SK-N-SH treated with all-trans-retinoic acid at 6 μM for 48 hours (cell line): ENCODE measurements around the gene SLC49A3.

Experiments
- ATAC-seq: fragments of 200-7000 bp; cut with Tn5 transposase; 3 replicates; pipeline ENCODE4 v1.9.1; 2020; ENCODE audit warnings: mild to moderate bottlenecking, moderate library complexity
- BACH2 ChIP-seq: fragments of 250-450 bp; sonication (Bioruptor Pico); IDR thresholded peaks from 2 replicates; pipeline ENCODE4 v1.9.0; 2021; ENCODE audit warnings: mild to moderate bottlenecking, borderline replicate concordance
- CSDC2 ChIP-seq: fragments of 250-450 bp; sonication (Bioruptor Pico); IDR thresholded peaks from 2 replicates; pipeline ENCODE4 v1.5.0; 2020; ENCODE audit warnings: mild to moderate bottlenecking, moderate library complexity
- ESRRG ChIP-seq: fragments of 250-450 bp; sonication (Bioruptor Pico); IDR thresholded peaks from 2 replicates; pipeline ENCODE4 v1.6.1; 2021; ENCODE audit warnings: mild to moderate bottlenecking
- GLIS3 ChIP-seq: fragments of 250-450 bp; sonication (Bioruptor Pico); IDR thresholded peaks from 2 replicates; pipeline ENCODE4 v1.5.0; 2020; ENCODE audit warnings: mild to moderate bottlenecking, moderate library complexity
- ISL1 ChIP-seq: fragments of 250-450 bp; sonication (Bioruptor Pico); IDR thresholded peaks from 2 replicates; pipeline ENCODE4 v2.1.2; 2022; ENCODE audit warnings: mild to moderate bottlenecking, moderate library complexity
- OSR1 ChIP-seq: fragments of 250-450 bp; sonication (Bioruptor Pico); IDR thresholded peaks from 2 replicates; pipeline ENCODE4 v1.8.0; 2022; ENCODE audit warnings: moderate library complexity, mild to moderate bottlenecking, inconsistent platforms
- PPARA ChIP-seq: fragments of 250-450 bp; sonication (Bioruptor Pico); IDR thresholded peaks from 2 replicates; pipeline ENCODE4 v1.5.0; 2020; ENCODE audit warnings: mild to moderate bottlenecking, borderline replicate concordance
- SNAI2 ChIP-seq: fragments of 250-450 bp; sonication (Bioruptor Pico); IDR thresholded peaks from 2 replicates; pipeline ENCODE4 v1.5.0; 2020; ENCODE audit warnings: mild to moderate bottlenecking, moderate library complexity
- TCF4 ChIP-seq: fragments of 250-450 bp; sonication (Bioruptor Pico); IDR thresholded peaks from 2 replicates; pipeline ENCODE4 v1.8.0; 2021; ENCODE audit warnings: mild to moderate bottlenecking, moderate library complexity, borderline replicate concordance
- TOX ChIP-seq: fragments of 250-450 bp; sonication (Bioruptor Pico); IDR thresholded peaks from 2 replicates; pipeline ENCODE4 v1.8.0; 2021; ENCODE audit warnings: mild to moderate bottlenecking, moderate library complexity, borderline replicate concordance
- ZC3H10 ChIP-seq: fragments of 250-450 bp; sonication (Bioruptor Pico); IDR thresholded peaks from 2 replicates; pipeline ENCODE4 v1.5.1; 2021; ENCODE audit warnings: mild to moderate bottlenecking, moderate library complexity
- ZFP3 ChIP-seq: fragments of 250-450 bp; sonication (Bioruptor Pico); IDR thresholded peaks from 2 replicates; pipeline ENCODE4 v1.5.0; 2020; ENCODE audit warnings: mild to moderate bottlenecking, moderate library complexity
- ZFP30 ChIP-seq: fragments of 450-650 bp; formaldehyde crosslinking; IDR thresholded peaks from 2 replicates; pipeline ENCODE4 v1.5.0; 2022; ENCODE audit warnings: mild to moderate bottlenecking, moderate library complexity
- ZNF565 ChIP-seq: fragments of 450-650 bp; formaldehyde crosslinking; conservative IDR thresholded peaks from 2 replicates; pipeline ENCODE4 v1.5.0; 2020; ENCODE audit warnings: low read depth, mild to moderate bottlenecking, moderate library complexity
- ZNF70 ChIP-seq: fragments of 450-650 bp; formaldehyde crosslinking; IDR thresholded peaks from 2 replicates; pipeline ENCODE4 v1.5.0; 2020; ENCODE audit warnings: mild to moderate bottlenecking, moderate library complexity
- ZNF8 ChIP-seq: fragments of 450-650 bp; formaldehyde crosslinking; IDR thresholded peaks from 2 replicates; pipeline ENCODE4 v1.5.0; 2020; ENCODE audit warnings: mild to moderate bottlenecking, moderate library complexity
- TF ChIP-seq, protein P1 (sequence below): fragments of 250-450 bp; sonication (Bioruptor Pico); IDR thresholded peaks from 2 replicates; pipeline ENCODE4 v1.8.0; 2020; ENCODE audit warnings: mild to moderate bottlenecking, moderate library complexity, borderline replicate concordance
- TF ChIP-seq, protein P2 (sequence below): fragments of 250-450 bp; sonication (Bioruptor Pico); IDR thresholded peaks from 2 replicates; pipeline ENCODE4 v1.5.0; 2020; ENCODE audit warnings: mild to moderate bottlenecking, moderate library complexity
- TF ChIP-seq, protein P3 (sequence below): fragments of 250-450 bp; sonication (Bioruptor Pico); IDR thresholded peaks from 2 replicates; pipeline ENCODE4 v1.5.1; 2021; ENCODE audit warnings: mild to moderate bottlenecking, moderate library complexity
- TF ChIP-seq, protein P4 (sequence below): fragments of 250-450 bp; sonication (Bioruptor Pico); IDR thresholded peaks from 2 replicates; pipeline ENCODE4 v1.8.0; 2021; ENCODE audit warnings: low read depth, mild to moderate bottlenecking, moderate library complexity, borderline replicate concordance

SLC49A3 gene

DNA sequence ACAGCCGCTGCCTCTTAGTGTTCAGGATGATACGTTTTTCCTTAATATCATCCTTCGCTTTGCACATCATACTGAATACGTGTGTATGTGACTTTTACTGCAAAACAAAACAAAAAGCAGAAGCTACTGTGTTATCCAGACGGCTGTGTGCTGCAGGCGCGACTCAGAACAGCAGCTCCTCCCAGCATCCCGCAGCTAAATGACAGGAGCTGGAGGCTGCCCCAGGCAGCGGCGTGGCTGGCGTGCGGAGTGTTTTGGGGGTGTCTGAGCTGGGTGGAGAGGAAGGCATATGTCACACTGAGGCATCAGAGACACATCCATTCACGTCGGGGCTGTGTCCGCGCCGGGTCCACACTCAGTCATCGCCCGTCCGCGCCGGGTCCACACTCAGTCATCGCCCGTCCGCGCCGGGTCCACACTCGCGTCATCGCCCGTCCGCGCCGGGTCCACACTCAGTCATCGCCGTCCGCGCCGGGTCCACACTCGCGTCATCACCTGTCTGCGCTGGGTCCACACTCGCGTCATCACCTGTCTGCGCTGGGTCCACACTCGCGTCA lies 33.3 kb upstream of the SLC49A3 start (continued):
- TF ChIP-seq, protein P1, sequence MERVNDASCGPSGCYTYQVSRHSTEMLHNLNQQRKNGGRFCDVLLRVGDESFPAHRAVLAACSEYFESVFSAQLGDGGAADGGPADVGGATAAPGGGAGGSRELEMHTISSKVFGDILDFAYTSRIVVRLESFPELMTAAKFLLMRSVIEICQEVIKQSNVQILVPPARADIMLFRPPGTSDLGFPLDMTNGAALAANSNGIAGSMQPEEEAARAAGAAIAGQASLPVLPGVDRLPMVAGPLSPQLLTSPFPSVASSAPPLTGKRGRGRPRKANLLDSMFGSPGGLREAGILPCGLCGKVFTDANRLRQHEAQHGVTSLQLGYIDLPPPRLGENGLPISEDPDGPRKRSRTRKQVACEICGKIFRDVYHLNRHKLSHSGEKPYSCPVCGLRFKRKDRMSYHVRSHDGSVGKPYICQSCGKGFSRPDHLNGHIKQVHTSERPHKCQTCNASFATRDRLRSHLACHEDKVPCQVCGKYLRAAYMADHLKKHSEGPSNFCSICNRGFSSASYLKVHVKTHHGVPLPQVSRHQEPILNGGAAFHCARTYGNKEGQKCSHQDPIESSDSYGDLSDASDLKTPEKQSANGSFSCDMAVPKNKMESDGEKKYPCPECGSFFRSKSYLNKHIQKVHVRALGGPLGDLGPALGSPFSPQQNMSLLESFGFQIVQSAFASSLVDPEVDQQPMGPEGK (CRISPR knock-in tag), result no peak

DNA sequence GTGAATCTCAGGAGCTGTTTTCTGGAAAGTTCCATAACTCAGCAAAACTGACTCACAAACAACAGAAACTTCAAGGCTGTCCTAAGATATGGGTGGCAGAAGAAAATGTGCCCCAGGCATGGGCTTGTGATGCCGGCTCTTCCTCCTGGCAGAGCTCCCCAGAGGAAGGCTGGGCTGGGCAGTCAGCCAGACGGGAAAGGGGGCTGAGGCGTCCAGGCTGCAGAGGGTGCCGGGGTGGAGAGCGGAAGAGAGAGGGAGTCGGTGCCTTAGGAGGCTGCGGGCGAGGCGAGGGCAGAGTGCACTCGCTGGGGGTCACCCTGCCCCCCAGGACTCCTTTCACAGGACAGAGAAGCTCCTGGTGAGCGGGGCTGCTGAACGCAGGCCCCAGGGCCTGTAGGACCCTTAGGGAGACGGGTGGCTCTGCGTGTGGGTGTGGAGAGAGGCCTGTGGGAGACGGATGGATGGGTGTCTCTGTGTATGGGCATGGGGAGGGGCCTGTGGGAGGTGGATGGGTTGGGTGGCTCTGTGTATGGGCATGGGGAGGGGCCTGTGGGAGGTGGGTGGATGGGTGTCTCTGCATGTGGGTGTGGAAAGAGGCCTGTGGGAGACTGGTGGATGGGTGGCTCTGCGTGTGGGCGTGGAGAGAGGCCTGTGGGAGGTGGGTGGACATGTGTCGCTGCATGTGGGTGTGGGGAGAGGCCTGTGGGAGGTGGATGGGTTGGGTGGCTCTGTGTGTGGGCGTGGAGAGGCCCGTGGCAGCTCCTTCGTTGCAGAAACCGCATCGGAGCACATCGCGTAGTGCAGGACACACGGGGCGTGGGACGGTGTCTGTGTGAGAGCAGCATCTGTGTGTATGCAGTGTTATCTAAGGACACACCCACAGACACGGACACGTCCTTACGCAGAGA lies 32.6 kb upstream of the SLC49A3 start:
- TF ChIP-seq, protein P2, sequence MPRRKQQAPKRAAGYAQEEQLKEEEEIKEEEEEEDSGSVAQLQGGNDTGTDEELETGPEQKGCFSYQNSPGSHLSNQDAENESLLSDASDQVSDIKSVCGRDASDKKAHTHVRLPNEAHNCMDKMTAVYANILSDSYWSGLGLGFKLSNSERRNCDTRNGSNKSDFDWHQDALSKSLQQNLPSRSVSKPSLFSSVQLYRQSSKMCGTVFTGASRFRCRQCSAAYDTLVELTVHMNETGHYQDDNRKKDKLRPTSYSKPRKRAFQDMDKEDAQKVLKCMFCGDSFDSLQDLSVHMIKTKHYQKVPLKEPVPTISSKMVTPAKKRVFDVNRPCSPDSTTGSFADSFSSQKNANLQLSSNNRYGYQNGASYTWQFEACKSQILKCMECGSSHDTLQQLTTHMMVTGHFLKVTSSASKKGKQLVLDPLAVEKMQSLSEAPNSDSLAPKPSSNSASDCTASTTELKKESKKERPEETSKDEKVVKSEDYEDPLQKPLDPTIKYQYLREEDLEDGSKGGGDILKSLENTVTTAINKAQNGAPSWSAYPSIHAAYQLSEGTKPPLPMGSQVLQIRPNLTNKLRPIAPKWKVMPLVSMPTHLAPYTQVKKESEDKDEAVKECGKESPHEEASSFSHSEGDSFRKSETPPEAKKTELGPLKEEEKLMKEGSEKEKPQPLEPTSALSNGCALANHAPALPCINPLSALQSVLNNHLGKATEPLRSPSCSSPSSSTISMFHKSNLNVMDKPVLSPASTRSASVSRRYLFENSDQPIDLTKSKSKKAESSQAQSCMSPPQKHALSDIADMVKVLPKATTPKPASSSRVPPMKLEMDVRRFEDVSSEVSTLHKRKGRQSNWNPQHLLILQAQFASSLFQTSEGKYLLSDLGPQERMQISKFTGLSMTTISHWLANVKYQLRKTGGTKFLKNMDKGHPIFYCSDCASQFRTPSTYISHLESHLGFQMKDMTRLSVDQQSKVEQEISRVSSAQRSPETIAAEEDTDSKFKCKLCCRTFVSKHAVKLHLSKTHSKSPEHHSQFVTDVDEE, result no peak
- TF ChIP-seq ZNF565 (CRISPR knock-in tag) (no peak), CSDC2 (CRISPR knock-in tag) (no peak), ZFP3 (no peak), TCF4 (CRISPR knock-in tag) (no peak), ZFP30 (CRISPR knock-in tag) (no peak), ZNF8 (no peak), BACH2 (CRISPR knock-in tag) (no peak), OSR1 (CRISPR knock-in tag) (no peak), SNAI2 (no peak), ESRRG (CRISPR knock-in tag) (no peak), GLIS3 (no peak), TOX (no peak), ZNF70 (CRISPR knock-in tag) (no peak), PPARA (no peak)
- TF ChIP-seq, protein P1 (CRISPR knock-in tag), result no peak
- TF ChIP-seq, protein P3, sequence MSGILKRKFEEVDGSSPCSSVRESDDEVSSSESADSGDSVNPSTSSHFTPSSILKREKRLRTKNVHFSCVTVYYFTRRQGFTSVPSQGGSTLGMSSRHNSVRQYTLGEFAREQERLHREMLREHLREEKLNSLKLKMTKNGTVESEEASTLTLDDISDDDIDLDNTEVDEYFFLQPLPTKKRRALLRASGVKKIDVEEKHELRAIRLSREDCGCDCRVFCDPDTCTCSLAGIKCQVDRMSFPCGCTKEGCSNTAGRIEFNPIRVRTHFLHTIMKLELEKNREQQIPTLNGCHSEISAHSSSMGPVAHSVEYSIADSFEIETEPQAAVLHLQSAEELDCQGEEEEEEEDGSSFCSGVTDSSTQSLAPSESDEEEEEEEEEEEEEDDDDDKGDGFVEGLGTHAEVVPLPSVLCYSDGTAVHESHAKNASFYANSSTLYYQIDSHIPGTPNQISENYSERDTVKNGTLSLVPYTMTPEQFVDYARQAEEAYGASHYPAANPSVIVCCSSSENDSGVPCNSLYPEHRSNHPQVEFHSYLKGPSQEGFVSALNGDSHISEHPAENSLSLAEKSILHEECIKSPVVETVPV (CRISPR knock-in tag), result no peak
- TF ChIP-seq, protein P4, sequence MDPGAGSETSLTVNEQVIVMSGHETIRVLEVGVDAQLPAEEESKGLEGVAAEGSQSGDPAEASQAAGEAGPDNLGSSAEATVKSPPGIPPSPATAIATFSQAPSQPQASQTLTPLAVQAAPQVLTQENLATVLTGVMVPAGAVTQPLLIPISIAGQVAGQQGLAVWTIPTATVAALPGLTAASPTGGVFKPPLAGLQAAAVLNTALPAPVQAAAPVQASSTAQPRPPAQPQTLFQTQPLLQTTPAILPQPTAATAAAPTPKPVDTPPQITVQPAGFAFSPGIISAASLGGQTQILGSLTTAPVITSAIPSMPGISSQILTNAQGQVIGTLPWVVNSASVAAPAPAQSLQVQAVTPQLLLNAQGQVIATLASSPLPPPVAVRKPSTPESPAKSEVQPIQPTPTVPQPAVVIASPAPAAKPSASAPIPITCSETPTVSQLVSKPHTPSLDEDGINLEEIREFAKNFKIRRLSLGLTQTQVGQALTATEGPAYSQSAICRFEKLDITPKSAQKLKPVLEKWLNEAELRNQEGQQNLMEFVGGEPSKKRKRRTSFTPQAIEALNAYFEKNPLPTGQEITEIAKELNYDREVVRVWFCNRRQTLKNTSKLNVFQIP (CRISPR knock-in tag), result no peak
- no peak for ATAC-seq

DNA sequence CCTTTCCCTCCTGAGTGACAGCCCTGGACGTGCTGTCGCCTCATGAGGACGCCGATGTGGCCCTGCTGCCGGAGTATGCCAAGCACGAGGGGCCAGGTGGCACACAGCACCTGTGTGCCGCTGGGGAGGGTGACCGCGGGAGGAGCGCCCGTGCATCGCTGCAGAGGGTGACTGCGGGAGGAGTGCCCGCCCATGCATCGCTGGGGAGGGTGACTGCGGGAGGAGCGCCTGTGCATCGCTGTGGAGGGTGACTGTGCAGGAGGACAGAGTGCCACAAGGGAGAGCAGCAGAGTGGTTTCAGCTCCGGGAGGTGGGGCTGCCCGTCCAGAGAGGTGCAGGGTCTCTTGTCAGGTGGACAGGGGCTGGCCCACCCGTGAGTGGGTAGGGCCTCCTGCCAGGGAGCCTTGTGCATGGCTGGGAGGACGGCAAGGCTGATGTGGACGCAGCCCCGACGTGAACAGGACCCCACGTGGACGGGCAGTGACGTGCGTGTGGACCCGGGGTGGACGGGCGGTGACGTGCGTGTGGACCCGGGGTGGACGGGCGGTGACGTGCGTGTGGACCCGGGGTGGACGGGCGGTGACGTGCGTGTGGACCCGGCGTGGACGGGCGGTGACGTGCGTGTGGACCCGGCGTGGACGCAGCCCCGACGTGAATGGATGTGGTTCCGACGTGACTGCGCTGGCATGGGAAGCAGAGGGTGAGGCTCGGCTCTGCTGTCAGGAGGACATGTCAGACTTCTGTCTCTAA lies 31.3 kb upstream of the SLC49A3 start:
- no peak for ATAC-seq
- TF ChIP-seq, protein P4 (CRISPR knock-in tag), result no peak
- TF ChIP-seq ZC3H10 (CRISPR knock-in tag) (no peak), GLIS3 (no peak), ZNF8 (no peak), BACH2 (CRISPR knock-in tag) (no peak), TCF4 (CRISPR knock-in tag) (no peak), ISL1 (CRISPR knock-in tag) (no peak), TOX (no peak), CSDC2 (CRISPR knock-in tag) (no peak), ZFP3 (no peak), ZNF70 (CRISPR knock-in tag) (no peak), OSR1 (CRISPR knock-in tag) (no peak)
- TF ChIP-seq, protein P3 (CRISPR knock-in tag), result no peak
